Inflammatory macrophage (primary cell): ENCODE results near the gene REG4.

Source experiments
- DNase-seq, 2 donors: peaks; one replicate each; pipeline ENCODE4 v3.0.0-alpha.2; 2020 to 2022

The REG4 gene

GRCh38 chr1:119778886-119779560 lies 32.2 kb downstream of the REG4 start:
- DNase-seq: no peak

GRCh38 chr1:119778359-119778758 lies 32.9 kb downstream of the REG4 start:
- DNase-seq: no peak

- no peak for DNase-seq
Observed at GRCh38 chr1:119774746-119775490, 36.3 kb downstream of the REG4 start.

GRCh38 chr1:119773711-119774241 lies 37.5 kb downstream of the REG4 start:
- no peak for DNase-seq

- no peak for DNase-seq
Observed at GRCh38 chr1:119772298-119772697, 39.0 kb downstream of the REG4 start.

- DNase-seq: no peak
Observed at GRCh38 chr1:119771770-119772169, 39.5 kb downstream of the REG4 start.

GRCh38 chr1:119771016-119771415 lies 40.2 kb downstream of the REG4 start:
- no peak for DNase-seq

GRCh38 chr1:119768778-119769177 lies 42.5 kb downstream of the REG4 start, which contains the start of gene HMGCS2:
Gene HMGCS2, minus strand, starts transcription at chr1:119768905. Its CDS starts 61 bp downstream, at chr1:119768844.
- DNase-seq: no peak

- no peak for DNase-seq
Observed at GRCh38 chr1:119767486-119767885, 43.8 kb downstream of the REG4 start.

- no peak for DNase-seq
Observed at GRCh38 chr1:119766374-119766794, 44.9 kb downstream of the REG4 start.

GRCh38 chr1:119764220-119764619 lies 47.0 kb downstream of the REG4 start:
- DNase-seq: no peak

GRCh38 chr1:119762953-119763352 lies 48.3 kb downstream of the REG4 start:
- DNase-seq: no peak

- no peak for DNase-seq
Observed at GRCh38 chr1:119762409-119762808, 48.9 kb downstream of the REG4 start.

GRCh38 chr1:119758584-119758983 lies 52.7 kb downstream of the REG4 start:
- no peak for DNase-seq

GRCh38 chr1:119752592-119752991 lies 58.7 kb downstream of the REG4 start:
- DNase-seq: no peak

GRCh38 chr1:119748040-119748439 lies 63.2 kb downstream of the REG4 start:
- peak; percentile 8 to 19 for DNase-seq

- no peak for DNase-seq
Observed at GRCh38 chr1:119747451-119747850, 63.8 kb downstream of the REG4 start.

- DNase-seq: no peak
Observed at GRCh38 chr1:119745034-119745433, 66.2 kb downstream of the REG4 start.

- no peak for DNase-seq
Observed at GRCh38 chr1:119744598-119744942, 66.7 kb downstream of the REG4 start.
